HL-60 (cell line): Measurements from ENCODE around the gene LRP2BP.

Experiments
- CTCF ChIP-seq: IDR thresholded peaks from one replicate; pipeline ENCODE4 v1.5.1; 2011; ENCODE audit warnings: low read length, control low read depth, inconsistent platforms; ENCODE audit not compliant: insufficient read depth
- POLR2AphosphoS5 ChIP-seq: IDR thresholded peaks from 2 replicates; pipeline ENCODE4 v1.6.1; 2012; ENCODE audit warnings: low read depth
- SPI1 ChIP-seq: IDR thresholded peaks from 2 replicates; pipeline ENCODE4 v1.6.1; 2012; ENCODE audit warnings: low read depth, mild to moderate bottlenecking, borderline replicate concordance

- TF ChIP-seq CTCF (no peak), POLR2AphosphoS5 (no peak), SPI1 (no peak)
Observed at GRCh38 chr4:185382754-185383153, 13.0 kb downstream of the LRP2BP start.
